IMR-90 (cell line): ENCODE results near the gene TFCP2. TPM values are rescaled to one million over a fixed set of nuclear protein-coding genes. Genes with fewer than 3 reads are reported as not detected.

ENCODE experiments used
- ATAC-seq: fragments of 200-7000 bp; cut with Tn5 transposase; 2 replicates; pipeline ENCODE4 v1.9.1; 2020; ENCODE audit warnings: low read depth, mild to moderate bottlenecking, moderate library complexity
- BruUV-seq: library from RNA; stranded (reverse); fragments of 400-500 nt; replicated peaks from 2 replicates; lab custom pipeline; 2021; lab: Mats Ljungman, UMichigan
- CTCF ChIA-PET: fragments of 300-600 bp; formaldehyde crosslinking; extraction: SDS; loops from one replicate; lab custom pipeline; 2021; ENCODE audit warnings: antibody characterized with exemption; lab: Yijun Ruan, JAX
- POLR2A ChIA-PET: fragments of 300-600 bp; sonication (Branson Sonifier 250); formaldehyde crosslinking; loops from one replicate; lab custom pipeline; 2022; ENCODE audit warnings: antibody characterized with exemption; ENCODE audit not compliant: unreplicated experiment; lab: Charles Lee
- DNase-seq: peaks from one replicate; pipeline ENCODE4 v3.0.0; 2013
- H2AFZ ChIP-seq: replicated peaks from 2 replicates; pipeline ENCODE3; 2013; ENCODE audit warnings: low read length, mild to moderate bottlenecking; ENCODE audit not compliant: poor library complexity
- H2AK5ac ChIP-seq: 2 replicates; pipeline ENCODE4 v1.6.1; 2013; ENCODE audit warnings: low read depth, low read length, inconsistent platforms
- H2AK9ac ChIP-seq: replicated peaks from 2 replicates; pipeline ENCODE3; 2013; ENCODE audit warnings: mild to moderate bottlenecking, low read depth, low read length, moderate library complexity; ENCODE audit not compliant: poor library complexity
- H2BK120ac ChIP-seq: 2 replicates; pipeline ENCODE4 v1.6.1; 2013; ENCODE audit warnings: low read depth, low read length, inconsistent platforms
- H2BK15ac ChIP-seq: 3 replicates; pipeline ENCODE4 v1.6.1; 2013; ENCODE audit warnings: low read depth, low read length, inconsistent platforms
- H2BK20ac ChIP-seq: 2 replicates; pipeline ENCODE4 v1.6.1; 2013; ENCODE audit warnings: low read depth, mild to moderate bottlenecking, inconsistent platforms, low read length, moderate library complexity
- H2BK5ac ChIP-seq: 2 replicates; pipeline ENCODE4 v1.6.1; 2013; ENCODE audit warnings: mild to moderate bottlenecking, low read depth, low read length, inconsistent platforms; ENCODE audit not compliant: poor library complexity, severe bottlenecking
- H3K14ac ChIP-seq: replicated peaks from 2 replicates; pipeline ENCODE4 v1.6.1; 2013; ENCODE audit warnings: low read depth, low read length, inconsistent platforms
- H3K18ac ChIP-seq: 2 replicates; pipeline ENCODE4 v1.6.1; 2013; ENCODE audit warnings: low read depth, low read length, control low read depth
- H3K23ac ChIP-seq: 2 replicates; pipeline ENCODE4 v1.6.1; 2013; ENCODE audit warnings: low read depth, low read length, inconsistent platforms
- H3K27ac ChIP-seq: 2 replicates; pipeline ENCODE4 v1.5.1; 2013; ENCODE audit warnings: mild to moderate bottlenecking, control low read depth, low read length; ENCODE audit not compliant: insufficient read depth
- H3K27me3 ChIP-seq: 2 replicates; pipeline ENCODE4 v1.6.1; 2013; ENCODE audit warnings: low read length; ENCODE audit not compliant: control insufficient read depth, insufficient read depth
- H3K36me3 ChIP-seq: 2 replicates; pipeline ENCODE4 v1.6.1; 2013; ENCODE audit warnings: low read length, mixed read lengths; ENCODE audit not compliant: control insufficient read depth, insufficient read depth
- H3K4ac ChIP-seq: 2 replicates; pipeline ENCODE4 v1.6.1; 2013; ENCODE audit warnings: low read depth, low read length, inconsistent platforms
- H3K4me1 ChIP-seq: 2 replicates; pipeline ENCODE4 v1.6.1; 2013; ENCODE audit warnings: low read length, mixed read lengths; ENCODE audit not compliant: control insufficient read depth, insufficient read depth
- H3K4me2 ChIP-seq: 2 replicates; pipeline ENCODE4 v1.6.1; 2013; ENCODE audit warnings: low read depth, mild to moderate bottlenecking, control low read depth, low read length, moderate library complexity
- H3K4me3 ChIP-seq: 2 replicates; pipeline ENCODE4 v1.5.1; 2013; ENCODE audit warnings: low read depth, mild to moderate bottlenecking, control low read depth, low read length, moderate library complexity; ENCODE audit not compliant: insufficient read depth
- H3K56ac ChIP-seq: 2 replicates; pipeline ENCODE4 v1.6.1; 2013; ENCODE audit warnings: low read length, inconsistent platforms; ENCODE audit not compliant: insufficient read depth; ENCODE audit errors: extremely low read depth
- H3K79me1 ChIP-seq, 2 experiments: 2 replicates each; pipeline ENCODE4 v1.6.1; 2013; ENCODE audit warnings: low read length in 2 of 2, inconsistent platforms in 1 of 2, low read depth in 1 of 2
- H3K9ac ChIP-seq: 2 replicates; pipeline ENCODE4 v1.6.1; 2013; ENCODE audit warnings: low read depth, low read length, control low read depth
- H3K9me1 ChIP-seq: 2 replicates; pipeline ENCODE4 v1.6.1; 2013; ENCODE audit warnings: low read length, inconsistent platforms; ENCODE audit not compliant: insufficient read depth
- H3K9me3 ChIP-seq: 2 replicates; pipeline ENCODE4 v1.6.1; 2013; ENCODE audit warnings: low read length; ENCODE audit not compliant: control insufficient read depth, insufficient read depth
- H4K20me1 ChIP-seq: 2 replicates; pipeline ENCODE4 v1.6.1; 2013; ENCODE audit warnings: low read length, inconsistent platforms; ENCODE audit not compliant: insufficient read depth
- H4K5ac ChIP-seq: 2 replicates; pipeline ENCODE4 v1.6.1; 2013; ENCODE audit warnings: mild to moderate bottlenecking, low read depth, low read length, control low read depth
- H4K8ac ChIP-seq, 2 experiments: 2 replicates each; pipeline ENCODE4 v1.6.1; 2013; ENCODE audit warnings: low read depth in 2 of 2, low read length in 2 of 2, control low read depth in 1 of 2, inconsistent platforms in 1 of 2
- H4K91ac ChIP-seq: 2 replicates; pipeline ENCODE4 v1.6.1; 2013; ENCODE audit warnings: low read depth, low read length, inconsistent platforms; ENCODE audit not compliant: insufficient read depth
- CHD1 ChIP-seq: IDR thresholded peaks from 2 replicates; pipeline ENCODE4 v1.6.1; 2012; ENCODE audit warnings: low read depth, low read length, improper control_type of control experiment
- WGBS, 2 experiments: methylation state at CpG; one replicate each; pipeline versions ENCODE4 v1.1.5 to v1.1.7; 2013; ENCODE audit warnings: missing lambda C conversion rate in 2 of 2; ENCODE audit not compliant: insufficient read length in 1 of 2; ENCODE audit errors: extremely low coverage in 2 of 2; 5-methylcytosine and 5-hydroxymethylcytosine counted together
- dilution Hi-C: fragments of 300-500 bp; cut with HindIII; formaldehyde crosslinking; loops from one replicate; pipeline ENCODE4 v1.14.3; 2018; ENCODE audit warnings: low sequenced_read_pairs; ENCODE audit not compliant: unreplicated experiment
- in situ Hi-C: fragments of 300-500 bp; cut with MboI; formaldehyde crosslinking; loops from 3 replicates; pipeline ENCODE4 v1.14.3; 2019; ENCODE audit warnings: low sequenced_read_pairs, inconsistent platforms, mixed read lengths
- intact Hi-C: fragments of 100-400 bp; cut with micrococcal nuclease; formaldehyde crosslinking; loops from 2 replicates; pipeline ENCODE4 v1.10.0; 2022
- polyA plus RNA-seq, 3 experiments: library from polyadenylated mRNA; depleted of rRNA; stranded (reverse); fragments of >200 nt; gene quantifications; 2 replicates each; pipeline ENCODE4 v1.2.3, GENCODE V29; 2012; ENCODE audit warnings: low replicate concordance in 1 of 3
- total RNA-seq: library from RNA; depleted of rRNA; stranded (reverse); fragments of >200 nt; gene quantifications from 2 replicates; pipeline ENCODE4 v1.2.3, GENCODE V29; 2012

The TFCP2 gene
- total and polyA plus RNA-seq, 2 of the 4 experiments (the other 2 are of a cell fraction), result 10.0 to 15.4 TPM

GRCh38 chr12:51150777-51151176 lies 22.2 kb downstream of the TFCP2 start:
- intact Hi-C loops, result no loop called here
- POLR2A ChIA-PET, result no interaction called here
- peaks cover 13% of the 10 kb centered on the region; the same call in 1 of the 2 replicates for H4K20me1 ChIP-seq

More at GRCh38 chr12:51150777-51151176, 22.2 kb downstream of the TFCP2 start:
- no peak for ATAC-seq
- H3K36me3 ChIP-seq, result no peaks in the 10 kb centered on the region
- H3K9me3 ChIP-seq, result no peaks in the 10 kb centered on the region
- no peak overlapping the region for H3K4ac ChIP-seq
- no peaks in the 10 kb centered on the region for H3K4me1 ChIP-seq
- DNase-seq, result no peak
- 50% methylated on average over 2 of the region's 3 CpGs; no CpG with 5 or more reads in 1 of the 2 experiments for WGBS, 2 experiments
- no peak overlapping the region for H2AK5ac ChIP-seq
- no peak overlapping the region for H3K18ac ChIP-seq
- no peak overlapping the region for H4K5ac ChIP-seq
- H2BK20ac ChIP-seq, result no peak overlapping the region
- no peaks in the 10 kb centered on the region for H3K9me1 ChIP-seq
- H4K8ac ChIP-seq, result no peak overlapping the region
- H2BK15ac ChIP-seq, result no peak overlapping the region
- no peak overlapping the region for H2AFZ ChIP-seq
- dilution Hi-C loops, result no loop called here
- H4K91ac ChIP-seq, result no peak overlapping the region
- H3K56ac ChIP-seq, result no peak overlapping the region
- H3K27me3 ChIP-seq, result no peaks in the 10 kb centered on the region
- no peak overlapping the region for H2BK5ac ChIP-seq
- no peak overlapping the region for H3K9ac ChIP-seq
- no peak for TF ChIP-seq CHD1
- H3K4me3 ChIP-seq, result no peak overlapping the region
- CTCF ChIA-PET, result no interaction called here
- no peak overlapping the region for H3K4me2 ChIP-seq
- in situ Hi-C loops, result no loop called here
- H3K23ac ChIP-seq, result no peak overlapping the region
- no TSS peak for BruUV-seq
- H3K14ac ChIP-seq, result no peak overlapping the region
- H2BK120ac ChIP-seq, result no peak overlapping the region
- no peak overlapping the region for H2AK9ac ChIP-seq
- H3K27ac ChIP-seq, result no peak overlapping the region
- peaks cover 20 to 36% of the 10 kb centered on the region in 2 experiments for H3K79me1 ChIP-seq
